Activated gamma-delta T cell treated with Interleukin-2 at 50 U/mL for 16 hours (primary cell): ENCODE results near the gene GET4.
"Not testable (repeated sequence)": the region's sequence is repeated elsewhere in the genome, so short reads cannot be mapped to it uniquely, and the experiment has no call there.

Source experiments
- DNase-seq: peaks from one replicate; pipeline ENCODE4 v3.0.0-alpha.2; 2020

Gene GET4

DNA sequence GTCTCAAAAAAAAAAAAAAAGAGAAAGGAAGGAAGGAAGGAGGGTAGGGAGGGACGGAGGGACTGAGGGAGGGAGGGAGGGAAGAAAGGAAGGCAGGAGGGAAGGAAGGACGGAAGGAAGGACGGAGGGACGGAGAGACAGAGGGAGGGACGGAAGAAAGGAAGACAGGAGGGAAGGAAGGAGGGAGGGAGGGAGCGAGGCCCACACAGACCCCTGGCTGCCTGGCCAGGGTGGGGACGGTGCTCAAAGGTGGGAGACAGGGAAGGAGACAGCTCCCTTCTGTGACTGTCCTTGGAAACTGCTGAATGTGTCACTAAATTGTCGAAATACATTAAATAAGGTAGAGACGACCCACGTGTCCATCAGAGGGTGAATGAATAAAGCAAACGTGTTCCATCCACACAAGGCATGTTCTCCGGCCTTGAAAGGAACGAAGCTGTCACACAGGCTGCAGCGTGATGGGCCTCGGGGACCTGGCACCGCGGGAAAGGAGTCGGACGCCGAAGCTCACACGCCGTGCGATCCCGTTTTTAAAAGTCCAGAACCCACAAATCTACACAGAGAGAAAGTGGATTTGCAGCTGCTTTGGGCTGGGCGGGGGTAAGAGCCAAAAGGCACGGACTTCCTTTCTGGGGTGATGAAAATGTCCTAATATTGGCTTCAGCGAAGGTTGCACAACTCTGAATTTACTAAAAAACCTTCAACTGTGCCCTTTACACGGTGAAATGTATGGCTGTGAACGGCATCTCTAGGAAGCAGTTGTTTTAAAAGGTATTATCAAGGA is 54.8 kb downstream of the GET4 start:
- no peak for DNase-seq

DNA sequence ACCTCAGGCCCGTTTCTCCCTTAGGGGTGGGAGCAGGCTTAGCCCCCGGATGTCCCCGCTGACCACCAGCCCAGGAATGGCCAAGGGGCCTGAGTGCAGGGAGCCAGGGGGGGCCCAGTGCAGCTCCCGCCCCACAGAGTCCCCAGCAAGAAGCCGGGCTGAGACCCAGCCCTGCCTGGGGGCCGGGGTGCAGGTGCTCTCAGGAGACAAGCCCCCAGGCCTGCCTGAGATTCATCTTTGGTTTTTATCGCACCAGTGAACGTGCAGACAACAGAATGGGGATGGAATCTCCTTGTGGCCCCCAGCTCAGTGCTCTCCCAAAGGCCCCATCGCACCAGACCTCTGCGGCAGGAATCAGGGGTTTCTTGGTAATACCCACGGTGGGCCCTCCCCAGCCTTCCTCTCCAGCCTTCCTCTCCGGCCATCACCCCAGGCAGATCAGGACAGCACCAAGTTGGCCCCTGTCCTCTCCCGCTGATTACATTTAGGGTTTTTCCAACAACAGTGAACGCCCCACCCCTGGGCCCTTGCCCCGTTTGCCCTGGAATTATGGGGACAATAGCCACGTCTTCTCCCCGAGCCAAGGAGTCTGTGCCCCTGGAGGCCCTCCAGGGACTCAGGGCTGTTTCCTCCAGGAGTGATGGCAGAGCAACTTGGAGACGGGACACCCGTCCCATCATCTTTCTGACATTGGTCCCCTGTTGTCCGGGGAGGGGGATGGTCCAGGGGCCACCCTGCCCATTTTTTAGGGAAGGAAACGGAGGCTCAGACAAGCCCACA is 55.7 kb downstream of the GET4 start:
- DNase-seq: no peak

DNA sequence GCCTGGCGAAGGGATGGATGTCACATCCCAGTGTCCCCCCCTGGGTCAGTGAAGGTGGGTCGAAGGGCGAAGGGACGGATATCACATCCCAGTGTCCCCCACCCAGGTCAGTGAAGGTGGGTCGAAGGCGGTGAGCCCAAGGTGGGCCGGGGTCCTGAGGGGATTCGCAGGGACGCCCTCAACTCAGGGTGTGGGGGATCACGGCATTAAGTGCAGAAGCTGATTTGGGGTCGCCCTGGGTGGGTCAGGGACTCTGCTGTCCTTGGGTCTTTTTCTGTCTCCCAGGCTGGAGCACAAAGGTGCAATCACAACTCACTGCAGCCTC is 56.3 kb downstream of the GET4 start:
- no peak for DNase-seq

DNA sequence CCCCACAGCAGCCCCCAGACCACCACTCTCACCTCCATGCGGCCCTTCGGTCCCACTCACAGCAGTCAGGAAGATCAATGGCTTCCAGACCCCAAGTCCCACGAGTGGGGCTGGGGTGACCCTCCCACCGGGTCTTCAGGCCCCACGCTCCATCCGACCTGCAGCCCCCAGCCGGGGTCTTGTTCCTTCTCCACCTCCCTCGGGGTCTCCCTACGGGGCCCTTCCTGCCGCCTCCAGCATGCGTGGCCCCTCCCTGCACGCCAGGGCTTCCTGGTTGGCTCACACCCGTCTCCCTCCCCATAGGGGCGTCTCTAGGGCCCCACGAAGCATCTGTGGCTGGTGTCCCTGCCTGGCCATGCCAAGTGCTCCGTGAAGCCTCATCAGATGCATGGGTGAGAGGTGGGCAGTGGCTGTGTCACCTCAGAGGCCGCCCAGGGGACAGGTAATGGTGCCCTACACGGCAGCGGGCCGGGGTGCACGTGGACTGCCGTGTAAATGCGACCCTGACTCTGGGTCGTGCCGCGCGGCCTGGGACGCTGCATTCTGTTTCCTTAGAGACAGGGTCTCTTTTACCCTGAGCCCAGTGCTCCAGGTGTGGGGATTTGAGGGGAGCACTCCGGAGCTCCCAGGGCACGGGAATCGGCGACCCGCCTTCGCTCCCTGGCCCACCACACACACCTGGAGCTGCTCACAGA is 58.3 kb downstream of the GET4 start:
- no peak for DNase-seq

DNA sequence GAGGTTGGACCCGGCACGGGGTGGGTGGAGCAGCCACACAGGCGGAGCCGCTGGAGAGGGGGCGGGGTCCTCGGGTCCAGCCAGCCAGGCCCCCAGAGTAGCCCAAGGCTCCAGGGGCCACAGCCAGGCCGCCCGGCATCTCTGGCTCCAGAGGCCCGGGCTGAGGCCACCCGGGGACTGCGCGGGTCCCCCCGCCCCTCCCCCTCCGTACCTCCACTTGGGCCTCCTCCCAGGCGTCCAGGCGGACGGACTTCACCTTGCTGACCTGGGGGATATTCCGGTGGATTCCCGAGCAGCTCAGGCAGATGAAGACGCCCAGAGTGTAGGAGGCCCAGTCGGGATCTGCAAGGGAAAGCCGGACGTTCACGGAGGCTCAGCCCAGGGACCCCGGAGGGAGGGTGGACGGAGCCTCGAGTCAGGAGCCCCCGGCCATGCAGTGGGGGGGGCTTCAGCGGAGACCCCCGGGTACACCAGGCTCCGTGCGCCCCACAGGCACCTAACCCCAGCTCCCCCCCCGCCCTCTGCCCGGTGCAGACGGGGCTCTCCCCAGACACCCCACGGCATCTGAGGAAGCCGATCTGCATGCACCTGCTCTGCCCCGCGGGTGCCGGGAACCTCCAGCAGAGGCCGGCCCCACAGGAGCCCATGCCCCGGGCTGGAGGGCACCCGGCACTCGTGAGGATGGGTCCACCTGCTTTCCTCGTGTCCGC is 59.0 kb downstream of the GET4 start:
- DNase-seq: no peak

DNA sequence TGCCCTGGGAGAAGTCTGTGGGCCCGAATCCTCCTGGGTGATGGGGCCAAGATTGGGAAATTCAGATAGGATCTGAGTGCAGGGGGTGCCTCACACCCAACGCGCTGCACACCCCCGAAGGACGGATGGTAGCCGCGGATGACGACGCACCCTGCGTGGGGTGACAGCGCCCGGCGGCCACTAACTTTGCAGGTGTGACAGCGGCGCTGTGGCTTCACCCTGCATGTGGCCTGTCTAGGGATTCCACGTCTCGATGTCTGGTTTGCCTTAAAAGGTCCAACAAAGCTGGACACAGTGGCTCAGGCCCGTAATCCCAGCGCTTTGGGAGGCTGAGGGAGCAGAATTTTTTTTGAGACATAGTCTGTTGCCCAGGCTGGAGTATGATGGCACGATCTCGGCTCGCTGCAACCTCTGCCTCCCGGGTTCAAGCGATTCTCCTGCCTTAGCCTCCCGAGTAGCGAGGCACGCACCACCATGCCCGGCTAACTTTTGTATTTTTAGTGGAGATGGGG is 59.6 kb downstream of the GET4 start:
- DNase-seq: no peak

DNA sequence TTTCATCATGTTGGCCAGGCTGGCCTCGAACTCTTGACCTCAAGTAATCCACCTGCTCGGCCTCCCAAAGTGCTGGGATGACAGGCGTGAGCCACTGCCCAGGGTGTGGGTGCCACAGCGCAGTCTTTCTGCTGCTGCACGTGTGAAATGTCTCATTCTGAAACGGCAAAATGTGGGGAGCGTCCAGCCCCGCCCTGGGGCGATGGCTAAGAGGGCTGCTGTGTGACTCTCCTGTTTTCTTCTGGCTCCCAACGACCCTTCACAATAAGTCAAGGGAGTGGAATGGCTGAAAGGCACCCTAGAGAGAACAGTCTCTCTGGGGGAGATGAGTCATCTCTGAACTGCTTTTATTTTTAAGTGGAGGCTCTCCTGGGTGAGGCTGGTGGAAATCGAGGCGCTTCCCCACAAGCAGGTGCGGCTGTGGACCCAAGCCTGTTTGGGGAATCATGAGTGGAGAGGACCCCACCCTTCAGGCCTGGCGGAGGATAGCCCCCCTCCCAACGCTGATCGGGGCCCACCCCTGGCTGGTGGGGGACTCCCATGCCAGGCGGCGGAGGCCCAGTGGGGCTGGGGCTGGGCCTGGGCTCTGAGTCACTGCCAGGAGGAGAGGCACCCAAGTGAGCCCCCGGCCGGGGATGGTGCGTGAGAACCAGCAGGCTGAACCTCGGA is 60.2 kb downstream of the GET4 start:
- DNase-seq: no peak

DNA sequence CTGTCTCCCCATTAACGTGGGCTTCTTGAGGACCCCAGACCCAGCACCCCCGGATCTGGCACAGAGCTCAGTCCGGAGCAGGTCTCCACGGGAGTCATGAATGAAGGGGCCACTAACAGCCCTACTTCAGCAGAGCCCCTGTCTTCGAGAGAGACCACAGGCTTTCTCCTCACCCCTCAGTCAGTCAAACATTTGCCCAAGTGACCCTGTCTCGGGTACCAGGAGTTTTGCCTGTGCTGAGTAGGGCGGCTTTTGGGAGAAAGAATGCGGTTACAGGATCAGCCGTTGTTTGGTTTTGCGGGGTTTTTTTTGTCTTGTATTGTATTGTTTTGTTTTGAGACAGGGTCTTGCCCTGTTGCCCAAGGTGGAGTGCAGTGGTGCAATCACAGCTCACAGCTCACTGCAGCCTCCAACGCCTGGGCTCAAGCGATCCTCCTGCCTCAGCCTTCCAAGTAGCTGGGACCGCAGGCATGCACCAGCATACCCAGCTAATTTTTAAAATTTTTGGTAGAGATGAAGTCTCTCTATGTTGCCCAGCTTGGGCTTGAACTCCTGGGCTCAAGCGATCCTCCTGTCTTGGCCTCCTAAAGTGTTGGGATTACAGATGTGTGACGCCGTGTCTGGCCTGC is 61.6 kb downstream of the GET4 start:
- DNase-seq: no peak

DNA sequence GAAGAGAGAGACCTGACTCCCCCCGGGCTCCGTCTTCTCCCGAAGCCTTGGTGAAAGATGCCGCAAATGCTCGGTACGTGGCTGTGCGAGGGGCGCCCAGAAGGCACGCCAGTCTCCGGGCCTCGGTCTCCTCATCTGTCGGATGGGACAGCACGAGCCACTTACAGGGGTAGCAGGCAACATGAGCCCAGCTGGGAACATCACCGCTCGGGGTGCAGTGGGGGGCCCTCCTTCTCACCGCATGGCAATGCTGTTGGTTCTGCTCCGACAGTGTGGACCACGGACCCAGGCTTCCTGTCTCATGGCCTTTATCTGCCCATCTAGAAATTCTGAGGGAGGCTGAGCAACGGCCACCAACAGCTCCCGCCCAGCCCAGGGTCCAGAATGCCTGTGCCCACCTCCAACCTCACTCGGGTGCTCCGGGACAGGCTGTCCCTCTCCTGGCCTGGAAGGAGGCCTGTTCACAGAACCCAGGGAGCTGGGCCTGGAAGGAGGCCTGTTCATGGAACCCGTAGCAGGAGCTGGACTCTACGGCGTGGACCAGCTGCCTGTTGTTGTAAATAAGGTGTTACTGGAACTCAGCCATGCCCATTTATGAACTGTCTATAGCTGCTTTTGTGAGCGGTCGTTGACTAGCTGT is 62.3 kb downstream of the GET4 start:
- DNase-seq: no peak

DNA sequence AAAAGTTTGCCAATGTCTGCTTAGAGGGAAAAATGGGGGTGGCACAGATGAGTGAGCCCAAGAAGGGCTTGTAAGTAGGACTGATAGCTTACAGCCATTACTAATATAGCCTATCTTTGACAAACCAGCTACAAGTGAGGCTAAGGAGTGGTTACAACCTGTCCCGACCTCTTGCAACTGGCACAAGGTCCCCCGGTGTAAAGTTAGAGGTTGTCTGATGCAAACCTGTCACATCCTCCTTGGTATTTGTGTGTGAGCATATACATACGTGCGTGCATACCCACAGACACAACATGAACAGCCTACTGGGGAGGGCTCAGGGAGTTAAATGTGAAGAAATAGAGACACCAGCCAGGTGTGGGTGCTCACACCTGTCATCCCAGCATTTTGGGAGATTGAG is 63.5 kb downstream of the GET4 start:
- no peak for DNase-seq

DNA sequence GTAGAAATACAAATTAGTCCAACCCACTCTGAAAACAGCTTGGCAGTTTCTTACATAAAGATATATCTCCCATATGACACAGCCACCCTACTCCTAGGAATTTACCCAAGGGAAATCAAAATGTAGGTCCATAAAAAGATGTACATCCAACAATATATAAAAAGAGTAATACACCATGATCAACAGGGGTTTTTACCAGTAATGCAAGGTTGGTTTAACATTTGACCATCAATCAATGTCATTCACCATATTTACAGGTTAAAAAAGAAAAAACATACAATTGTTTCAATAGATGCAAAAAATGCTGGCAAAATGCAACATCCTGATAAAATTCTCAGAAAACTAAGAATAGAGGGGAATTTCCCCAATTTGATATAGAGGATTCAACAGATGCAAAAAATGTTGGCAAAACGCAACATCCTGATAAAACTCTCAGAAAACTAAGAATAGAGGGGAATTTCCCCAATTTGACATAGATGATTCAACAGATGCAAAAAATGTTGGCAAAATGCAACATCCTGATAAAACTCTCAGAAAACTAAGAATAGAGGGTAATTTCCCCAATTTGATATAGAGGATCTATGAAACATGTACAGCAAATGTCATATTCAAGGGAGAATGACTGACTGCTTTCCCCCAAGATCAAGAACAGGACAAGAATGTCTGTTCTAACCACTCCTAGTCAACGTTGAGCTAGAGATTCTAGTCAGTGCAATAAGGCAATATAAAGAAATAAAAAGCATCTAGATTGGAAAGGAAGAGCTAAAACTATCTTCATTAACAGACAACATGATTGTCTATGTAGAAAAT is 64.5 kb downstream of the GET4 start:
- DNase-seq: no peak

DNA sequence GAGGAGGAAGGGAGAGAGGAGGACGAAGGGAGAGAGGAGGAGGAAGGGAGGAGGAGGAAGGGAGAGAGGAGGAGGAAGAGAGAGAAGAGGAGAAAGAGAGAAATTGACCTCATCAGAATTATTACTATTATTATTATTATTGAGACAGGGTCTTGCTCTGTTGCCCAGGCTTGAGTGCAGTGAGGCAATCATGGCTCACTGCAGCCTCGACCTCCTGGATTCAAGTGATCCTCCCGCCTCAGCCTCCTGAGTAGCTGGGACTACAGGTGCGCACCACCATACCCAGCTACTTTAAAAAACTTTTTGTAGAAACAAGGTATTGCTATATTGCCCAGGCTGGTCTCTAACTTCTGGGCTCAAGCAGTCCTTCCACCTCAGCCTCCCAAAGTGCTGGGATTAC is 67.4 kb downstream of the GET4 start:
- DNase-seq: not testable (repeated sequence)

DNA sequence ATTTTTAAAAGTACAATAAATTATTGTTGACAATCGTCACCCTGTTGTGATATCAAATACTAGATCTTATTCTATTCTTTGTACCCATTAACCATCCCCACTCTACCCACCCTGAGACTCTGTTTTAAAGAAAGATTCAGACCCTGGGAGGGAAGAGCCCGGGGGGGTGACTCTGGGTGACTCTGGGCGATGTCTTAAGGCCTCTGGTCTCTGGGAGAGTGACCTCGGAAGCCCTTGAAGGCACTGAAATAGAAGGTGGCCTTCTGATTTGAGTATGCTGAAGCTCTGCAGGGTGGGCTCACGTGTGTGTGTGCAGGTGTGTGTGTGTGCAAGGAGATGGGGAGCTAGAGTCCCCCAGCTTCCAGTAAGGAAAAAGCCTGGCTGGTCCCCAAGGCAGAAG is 68.4 kb downstream of the GET4 start:
- no peak for DNase-seq

DNA sequence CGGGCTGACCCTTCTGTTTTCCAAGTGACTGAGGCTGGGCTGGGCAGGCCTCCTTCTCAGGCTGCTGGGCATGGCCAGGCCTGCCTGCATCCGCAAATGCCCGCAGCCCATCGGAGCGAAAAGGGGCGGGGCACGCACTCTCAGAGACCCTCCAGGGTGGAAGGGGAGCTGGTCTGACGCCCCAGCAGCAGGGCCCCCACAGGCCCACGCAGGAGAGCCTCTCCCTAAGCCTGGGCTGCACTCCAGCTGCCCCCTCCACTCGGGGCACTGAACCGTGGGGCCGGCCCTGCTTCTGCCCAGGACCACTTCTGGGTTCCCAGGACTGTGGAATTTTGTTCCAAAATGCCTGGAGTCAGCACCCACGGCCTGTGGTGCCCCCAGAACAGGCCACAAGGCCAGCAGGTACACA is 68.8 kb downstream of the GET4 start:
- no peak for DNase-seq

DNA sequence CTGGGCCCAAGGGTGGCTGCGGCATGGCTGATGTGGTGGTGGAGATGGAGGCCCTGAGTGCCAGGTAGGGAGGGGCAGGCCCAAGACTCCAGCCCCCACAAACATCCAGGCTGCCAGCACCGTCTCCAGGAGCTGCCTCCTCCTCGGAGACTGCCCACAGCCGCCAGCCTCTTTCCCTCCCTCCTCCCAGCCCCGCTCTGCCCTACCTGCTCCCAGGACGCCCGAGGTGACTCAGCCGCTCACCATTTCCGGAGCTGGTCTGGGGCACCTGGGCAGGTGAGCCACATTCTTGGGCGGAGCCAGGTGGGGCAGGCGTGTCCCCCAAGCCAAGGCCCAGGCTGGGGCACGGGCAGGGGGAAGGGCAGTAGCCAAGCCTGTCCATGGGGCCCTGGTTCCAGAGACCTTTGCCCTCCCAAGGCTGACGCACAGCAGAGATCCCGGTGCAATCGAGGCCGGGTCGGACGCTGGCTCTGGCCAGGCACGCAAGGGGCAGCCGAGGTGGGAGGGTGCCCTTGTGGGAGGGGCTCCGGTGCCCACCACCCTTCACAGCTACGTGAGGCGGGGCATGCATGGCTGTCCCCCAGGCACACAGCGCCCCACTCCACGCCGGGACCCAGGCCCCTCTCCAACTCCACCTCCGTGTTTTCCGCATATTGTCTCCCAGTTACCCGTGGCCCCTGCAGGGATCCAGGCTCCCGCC is 69.4 kb downstream of the GET4 start:
- no peak for DNase-seq
